Measurements from ENCODE around the gene GABRG3.

Gene GABRG3

DNA sequence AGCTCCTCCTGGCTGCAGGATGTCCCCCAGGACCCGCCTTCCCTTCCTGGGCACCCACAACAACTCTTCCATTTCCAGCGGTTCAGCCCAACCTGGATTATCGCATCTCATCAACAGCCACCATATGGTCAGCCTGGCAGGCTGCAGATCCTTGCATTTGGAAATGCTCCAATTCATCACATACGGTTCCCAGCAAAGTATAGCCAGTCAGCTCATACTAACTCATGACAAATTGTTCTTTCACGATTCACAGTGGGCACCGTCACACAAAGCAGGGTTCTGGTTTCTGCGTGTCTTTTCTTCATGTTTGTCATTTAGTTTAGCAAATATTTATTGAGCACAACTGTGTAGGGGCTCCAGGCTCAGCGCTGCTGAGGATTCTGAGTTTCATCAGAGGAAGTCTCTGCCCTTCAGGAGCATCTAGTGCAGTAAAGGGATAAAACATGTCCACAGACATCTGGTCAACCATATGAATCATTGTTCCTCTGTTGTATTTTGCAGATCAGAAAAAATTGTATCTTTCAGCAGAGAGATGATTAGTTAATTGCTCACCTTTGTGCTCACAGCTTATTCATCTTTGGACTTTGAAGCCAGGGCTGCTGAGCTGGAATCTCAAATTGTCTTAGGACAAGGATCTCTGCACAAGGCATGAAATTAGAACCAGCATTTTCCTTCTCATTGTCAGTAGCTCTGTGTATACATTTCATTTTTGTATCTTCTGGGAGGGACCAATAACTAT is 125.1 kb downstream of the GABRG3 start:
- Histone ChIP-seq H3K9me3 (ENCODE audit: control insufficient read depth, insufficient read depth, low read length) (no peaks in the 10 kb centered on the region), H3K27me3 (ENCODE audit: control insufficient read depth, insufficient read depth, low read length) (no peaks in the 10 kb centered on the region), H3K4me3 (ENCODE audit: low read depth, low read length) (no peak overlapping the region), H3K4me1 (ENCODE audit: control insufficient read depth, insufficient read depth, low read length) (no peaks in the 10 kb centered on the region), H3K36me3 (ENCODE audit: control insufficient read depth, insufficient read depth, low read length) (no peaks in the 10 kb centered on the region), H3K9ac (ENCODE audit: low read depth, low read length) (no peak overlapping the region), H3K27ac (ENCODE audit: low read depth, low read length) (no peak overlapping the region)

- Histone ChIP-seq H3K4me1 (ENCODE audit: control insufficient read depth, insufficient read depth, low read length) (no peaks in the 10 kb centered on the region), H3K9ac (ENCODE audit: low read depth, low read length) (no peak overlapping the region), H3K36me3 (ENCODE audit: control insufficient read depth, insufficient read depth, low read length) (no peaks in the 10 kb centered on the region), H3K27ac (ENCODE audit: low read depth, low read length) (no peak overlapping the region), H3K4me3 (ENCODE audit: low read depth, low read length) (no peak overlapping the region), H3K27me3 (ENCODE audit: control insufficient read depth, insufficient read depth, low read length) (no peaks in the 10 kb centered on the region), H3K9me3 (ENCODE audit: control insufficient read depth, insufficient read depth, low read length) (no peaks in the 10 kb centered on the region)
Measured at GRCh38 chr15:27097506-27097905, 126.5 kb downstream of the GABRG3 start.

- H3K9me3 ChIP-seq (ENCODE audit: control insufficient read depth, insufficient read depth, low read length), result no peaks in the 10 kb centered on the region
- H3K27ac ChIP-seq (ENCODE audit: low read depth, low read length), result no peak overlapping the region
- no peaks in the 10 kb centered on the region for H3K4me1 ChIP-seq (ENCODE audit: control insufficient read depth, insufficient read depth, low read length)
- H3K4me3 ChIP-seq (ENCODE audit: low read depth, low read length), result no peak overlapping the region
- no peaks in the 10 kb centered on the region for H3K36me3 ChIP-seq (ENCODE audit: control insufficient read depth, insufficient read depth, low read length)
- no peaks in the 10 kb centered on the region for H3K27me3 ChIP-seq (ENCODE audit: control insufficient read depth, insufficient read depth, low read length)
- H3K9ac ChIP-seq (ENCODE audit: low read depth, low read length), result no peak overlapping the region
Measured at GRCh38 chr15:27101982-27102381, 131.0 kb downstream of the GABRG3 start.

DNA sequence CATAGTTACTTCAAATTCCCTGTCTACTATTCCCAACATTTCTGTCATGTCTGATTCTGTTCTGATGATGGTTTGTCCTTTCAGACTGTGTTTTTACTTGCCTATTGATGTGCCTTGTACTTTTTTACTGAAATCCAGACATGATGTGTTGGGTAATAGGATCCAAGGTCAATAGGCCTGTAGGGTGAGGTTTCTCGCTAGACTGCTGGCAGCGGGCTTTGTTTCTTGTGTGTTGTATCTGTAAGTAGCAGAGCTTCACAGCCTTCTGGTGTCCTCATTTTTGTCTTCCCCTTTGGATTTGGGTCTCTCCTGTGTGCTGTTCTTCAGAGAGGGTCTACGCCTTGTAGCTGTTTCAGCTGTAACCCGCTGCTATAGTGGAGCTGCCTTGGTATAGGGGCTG is 140.3 kb downstream of the GABRG3 start:
- Histone ChIP-seq H3K4me3 (ENCODE audit: low read depth, low read length) (no peak overlapping the region), H3K36me3 (ENCODE audit: control insufficient read depth, insufficient read depth, low read length) (no peaks in the 10 kb centered on the region), H3K27ac (ENCODE audit: low read depth, low read length) (no peak overlapping the region), H3K27me3 (ENCODE audit: control insufficient read depth, insufficient read depth, low read length) (no peaks in the 10 kb centered on the region), H3K9me3 (ENCODE audit: control insufficient read depth, insufficient read depth, low read length) (no peaks in the 10 kb centered on the region; the same call in 1 of the 2 replicates), H3K4me1 (ENCODE audit: control insufficient read depth, insufficient read depth, low read length) (0 out of 2 replicates have a peak, but pooled peaks cover 2% of the 10 kb centered on the region), H3K9ac (ENCODE audit: low read depth, low read length) (no peak overlapping the region)

DNA sequence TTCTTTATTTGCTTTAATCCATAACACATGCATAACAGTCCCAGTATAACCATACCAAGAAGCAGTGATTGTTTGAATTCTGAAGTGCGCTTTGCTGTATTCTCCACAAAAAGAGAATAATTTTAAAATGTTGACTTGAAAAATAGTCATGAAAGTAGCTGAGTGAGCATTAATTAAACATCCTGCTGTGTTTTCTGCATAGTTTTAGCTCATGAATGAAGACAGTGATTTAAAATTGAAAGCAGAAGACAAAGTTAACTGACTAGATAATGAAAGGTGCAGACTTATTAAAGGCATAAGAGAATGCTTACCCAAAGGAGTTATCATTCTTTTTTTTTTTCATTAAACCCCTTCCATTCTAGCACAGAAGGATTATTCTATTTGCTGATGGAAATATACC is 143.5 kb downstream of the GABRG3 start:
- no peak overlapping the region for H3K4me3 ChIP-seq (ENCODE audit: low read depth, low read length)
- no peak overlapping the region for H3K27ac ChIP-seq (ENCODE audit: low read depth, low read length)
- H3K4me1 ChIP-seq (ENCODE audit: control insufficient read depth, insufficient read depth, low read length), result peaks cover 10% of the 10 kb centered on the region; the same call in 1 of the 2 replicates
- H3K9ac ChIP-seq (ENCODE audit: low read depth, low read length), result no peak overlapping the region
- no peaks in the 10 kb centered on the region; the same call in 1 of the 2 replicates for H3K9me3 ChIP-seq (ENCODE audit: control insufficient read depth, insufficient read depth, low read length)
- H3K27me3 ChIP-seq (ENCODE audit: control insufficient read depth, insufficient read depth, low read length), result no peaks in the 10 kb centered on the region
- no peaks in the 10 kb centered on the region for H3K36me3 ChIP-seq (ENCODE audit: control insufficient read depth, insufficient read depth, low read length)

DNA sequence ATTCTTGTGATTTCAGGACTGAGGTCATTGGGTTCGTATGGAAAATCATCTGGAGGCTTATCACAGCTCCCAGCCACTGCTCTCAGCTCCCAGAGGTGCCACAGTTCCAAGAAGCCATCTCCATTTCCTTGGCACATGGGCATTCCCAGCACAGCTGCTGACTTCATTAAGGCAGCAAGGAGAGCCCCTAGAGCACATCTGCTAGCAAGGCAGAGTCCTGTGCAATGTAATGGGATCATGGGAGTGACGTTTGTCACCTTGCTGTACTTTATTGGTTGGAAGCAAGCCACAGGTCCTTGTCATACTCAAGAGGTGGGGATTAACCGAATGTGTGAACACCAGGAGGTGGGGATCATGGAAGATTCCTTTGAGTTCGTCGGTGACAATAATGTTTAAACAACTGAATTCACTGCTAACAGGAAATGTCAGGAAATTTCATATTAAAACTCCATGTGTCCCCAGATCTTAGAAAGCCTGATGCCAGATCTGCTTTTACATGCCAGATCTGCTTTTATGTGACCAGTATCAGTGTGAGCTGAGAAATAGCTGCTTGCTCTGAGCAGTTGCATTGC is 148.8 kb downstream of the GABRG3 start:
- no peak overlapping the region for H3K27ac ChIP-seq (ENCODE audit: low read depth, low read length)
- peaks cover 8% of the 10 kb centered on the region; the same call in 1 of the 2 replicates for H3K4me1 ChIP-seq (ENCODE audit: control insufficient read depth, insufficient read depth, low read length)
- no peaks in the 10 kb centered on the region for H3K27me3 ChIP-seq (ENCODE audit: control insufficient read depth, insufficient read depth, low read length)
- H3K9ac ChIP-seq (ENCODE audit: low read depth, low read length), result no peak overlapping the region
- no peaks in the 10 kb centered on the region; the same call in 1 of the 2 replicates for H3K9me3 ChIP-seq (ENCODE audit: control insufficient read depth, insufficient read depth, low read length)
- H3K4me3 ChIP-seq (ENCODE audit: low read depth, low read length), result no peak overlapping the region
- H3K36me3 ChIP-seq (ENCODE audit: control insufficient read depth, insufficient read depth, low read length), result no peaks in the 10 kb centered on the region

GRCh38 chr15:27121672-27122071 is 150.7 kb downstream of the GABRG3 start:
- no peaks in the 10 kb centered on the region for H3K9me3 ChIP-seq (ENCODE audit: control insufficient read depth, insufficient read depth, low read length)
- H3K4me3 ChIP-seq (ENCODE audit: low read depth, low read length), result no peak overlapping the region
- no peak overlapping the region for H3K9ac ChIP-seq (ENCODE audit: low read depth, low read length)
- H3K4me1 ChIP-seq (ENCODE audit: control insufficient read depth, insufficient read depth, low read length), result peaks cover 8% of the 10 kb centered on the region; the same call in 1 of the 2 replicates
- no peaks in the 10 kb centered on the region for H3K27me3 ChIP-seq (ENCODE audit: control insufficient read depth, insufficient read depth, low read length)
- H3K36me3 ChIP-seq (ENCODE audit: control insufficient read depth, insufficient read depth, low read length), result no peaks in the 10 kb centered on the region
- no peak overlapping the region for H3K27ac ChIP-seq (ENCODE audit: low read depth, low read length)

DNA sequence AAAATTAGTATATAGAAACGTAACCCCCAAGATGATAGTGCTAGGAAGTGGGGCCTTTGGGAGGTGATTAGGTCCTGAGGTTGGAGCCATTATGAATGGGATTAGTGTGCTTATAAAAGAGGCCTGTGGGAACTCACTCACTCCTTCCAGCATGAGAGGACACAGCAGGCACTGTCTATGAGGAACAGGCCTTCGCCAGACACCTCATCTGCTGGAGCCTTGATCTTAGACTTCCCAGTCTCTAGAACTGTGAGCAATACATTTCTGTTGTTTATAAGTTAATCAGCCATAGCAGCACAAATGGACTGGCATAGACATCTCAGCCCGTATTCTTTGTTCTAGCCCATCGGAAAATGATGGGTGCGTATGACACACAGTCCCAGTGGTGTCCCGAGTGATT is 152.3 kb downstream of the GABRG3 start:
- no peaks in the 10 kb centered on the region for H3K36me3 ChIP-seq (ENCODE audit: control insufficient read depth, insufficient read depth, low read length)
- no peaks in the 10 kb centered on the region for H3K27me3 ChIP-seq (ENCODE audit: control insufficient read depth, insufficient read depth, low read length)
- H3K27ac ChIP-seq (ENCODE audit: low read depth, low read length), result no peak overlapping the region
- H3K4me3 ChIP-seq (ENCODE audit: low read depth, low read length), result no peak overlapping the region
- H3K9ac ChIP-seq (ENCODE audit: low read depth, low read length), result no peak overlapping the region
- no peaks in the 10 kb centered on the region for H3K9me3 ChIP-seq (ENCODE audit: control insufficient read depth, insufficient read depth, low read length)
- H3K4me1 ChIP-seq (ENCODE audit: control insufficient read depth, insufficient read depth, low read length), result no peaks in the 10 kb centered on the region

GRCh38 chr15:27123808-27124207 is 152.8 kb downstream of the GABRG3 start:
- H3K27ac ChIP-seq (ENCODE audit: low read depth, low read length), result no peak overlapping the region
- H3K27me3 ChIP-seq (ENCODE audit: control insufficient read depth, insufficient read depth, low read length), result no peaks in the 10 kb centered on the region
- H3K36me3 ChIP-seq (ENCODE audit: control insufficient read depth, insufficient read depth, low read length), result no peaks in the 10 kb centered on the region
- no peak overlapping the region for H3K4me3 ChIP-seq (ENCODE audit: low read depth, low read length)
- no peaks in the 10 kb centered on the region for H3K4me1 ChIP-seq (ENCODE audit: control insufficient read depth, insufficient read depth, low read length)
- H3K9me3 ChIP-seq (ENCODE audit: control insufficient read depth, insufficient read depth, low read length), result no peaks in the 10 kb centered on the region
- no peak overlapping the region for H3K9ac ChIP-seq (ENCODE audit: low read depth, low read length)

- H3K4me3 ChIP-seq (ENCODE audit: low read depth, low read length), result no peak overlapping the region
- no peaks in the 10 kb centered on the region for H3K9me3 ChIP-seq (ENCODE audit: control insufficient read depth, insufficient read depth, low read length)
- H3K4me1 ChIP-seq (ENCODE audit: control insufficient read depth, insufficient read depth, low read length), result no peaks in the 10 kb centered on the region
- no peaks in the 10 kb centered on the region for H3K27me3 ChIP-seq (ENCODE audit: control insufficient read depth, insufficient read depth, low read length)
- H3K9ac ChIP-seq (ENCODE audit: low read depth, low read length), result no peak overlapping the region
- H3K36me3 ChIP-seq (ENCODE audit: control insufficient read depth, insufficient read depth, low read length), result no peaks in the 10 kb centered on the region
- no peak overlapping the region for H3K27ac ChIP-seq (ENCODE audit: low read depth, low read length)
Measured at GRCh38 chr15:27124287-27124871, 153.4 kb downstream of the GABRG3 start.

GRCh38 chr15:27125185-27125584 is 154.2 kb downstream of the GABRG3 start:
- no peaks in the 10 kb centered on the region for H3K27me3 ChIP-seq (ENCODE audit: control insufficient read depth, insufficient read depth, low read length)

More at GRCh38 chr15:27125185-27125584, 154.2 kb downstream of the GABRG3 start:
- Histone ChIP-seq H3K36me3 (ENCODE audit: control insufficient read depth, insufficient read depth, low read length) (no peaks in the 10 kb centered on the region), H3K27ac (ENCODE audit: low read depth, low read length) (no peak overlapping the region), H3K4me1 (ENCODE audit: control insufficient read depth, insufficient read depth, low read length) (no peaks in the 10 kb centered on the region), H3K9ac (ENCODE audit: low read depth, low read length) (no peak overlapping the region), H3K4me3 (ENCODE audit: low read depth, low read length) (no peak overlapping the region), H3K9me3 (ENCODE audit: control insufficient read depth, insufficient read depth, low read length) (no peaks in the 10 kb centered on the region)

Measured in HUES48 (cell line).